Loucy (cell line): ENCODE results near the gene FOXK2.

Experiments used
- EZH2phosphoT487 ChIP-seq: fragments of 200-600 bp; IDR thresholded peaks from 2 replicates; pipeline ENCODE4 v1.6.1; 2018; ENCODE audit warnings: antibody characterized with exemption, mild to moderate bottlenecking, moderate library complexity, borderline replicate concordance
- TF ChIP-seq, protein P1 (sequence below): fragments of 200-600 bp; sonication (generic); conservative IDR thresholded peaks from 2 replicates; pipeline ENCODE4 v1.5.1; 2014; ENCODE audit warnings: mild to moderate bottlenecking, antibody characterized with exemption, low read length

DNA sequence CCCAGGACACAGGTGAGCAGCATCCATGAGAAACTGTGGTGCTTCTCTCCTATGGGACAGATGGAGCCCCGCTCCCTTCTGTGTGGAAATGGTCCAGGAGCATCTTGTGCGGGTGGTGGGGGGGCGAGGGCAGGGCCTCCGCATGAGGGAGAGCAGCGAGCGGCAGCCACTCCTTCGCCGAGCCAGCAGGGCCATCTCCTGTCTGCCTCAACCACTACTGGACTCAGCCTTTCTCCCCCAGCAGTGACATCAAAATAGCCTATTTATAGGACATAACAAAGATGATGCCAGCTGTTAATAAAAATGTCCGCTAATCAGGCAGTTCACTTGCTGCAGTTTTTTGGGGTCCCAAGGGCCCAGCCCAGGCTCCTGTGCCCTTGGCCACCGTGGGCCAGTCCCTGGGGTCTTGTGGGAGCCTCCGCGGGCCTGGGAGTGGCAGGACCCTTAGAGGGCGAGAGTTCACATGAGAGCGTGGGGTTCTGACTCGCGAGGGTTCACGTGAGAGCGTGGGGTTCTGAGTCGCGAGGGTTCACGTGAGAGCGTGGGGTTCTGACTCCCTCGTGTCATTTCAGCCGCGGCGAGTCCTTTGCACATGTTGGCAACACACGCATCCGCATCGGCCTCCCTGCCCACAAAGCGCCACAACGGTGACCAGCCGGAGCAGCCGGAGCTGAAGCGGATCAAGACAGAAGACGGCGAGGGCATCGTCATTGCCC, 81.4 kb downstream of the FOXK2 start:
- TF ChIP-seq, protein P1, sequence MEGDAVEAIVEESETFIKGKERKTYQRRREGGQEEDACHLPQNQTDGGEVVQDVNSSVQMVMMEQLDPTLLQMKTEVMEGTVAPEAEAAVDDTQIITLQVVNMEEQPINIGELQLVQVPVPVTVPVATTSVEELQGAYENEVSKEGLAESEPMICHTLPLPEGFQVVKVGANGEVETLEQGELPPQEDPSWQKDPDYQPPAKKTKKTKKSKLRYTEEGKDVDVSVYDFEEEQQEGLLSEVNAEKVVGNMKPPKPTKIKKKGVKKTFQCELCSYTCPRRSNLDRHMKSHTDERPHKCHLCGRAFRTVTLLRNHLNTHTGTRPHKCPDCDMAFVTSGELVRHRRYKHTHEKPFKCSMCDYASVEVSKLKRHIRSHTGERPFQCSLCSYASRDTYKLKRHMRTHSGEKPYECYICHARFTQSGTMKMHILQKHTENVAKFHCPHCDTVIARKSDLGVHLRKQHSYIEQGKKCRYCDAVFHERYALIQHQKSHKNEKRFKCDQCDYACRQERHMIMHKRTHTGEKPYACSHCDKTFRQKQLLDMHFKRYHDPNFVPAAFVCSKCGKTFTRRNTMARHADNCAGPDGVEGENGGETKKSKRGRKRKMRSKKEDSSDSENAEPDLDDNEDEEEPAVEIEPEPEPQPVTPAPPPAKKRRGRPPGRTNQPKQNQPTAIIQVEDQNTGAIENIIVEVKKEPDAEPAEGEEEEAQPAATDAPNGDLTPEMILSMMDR: no peak
- no peak for TF ChIP-seq EZH2phosphoT487
